HG03139 (cell line): Measurements from ENCODE around the gene LILRB4.
"Not testable (repeated sequence)": the region's sequence is repeated elsewhere in the genome, so short reads cannot be mapped to it uniquely, and the experiment has no call there.

Experiments
- ATAC-seq: cut with Tn5 transposase; IDR thresholded peaks from one replicate; pipeline ENCODE4 v1.9.1; 2021; ENCODE audit not compliant: unreplicated experiment

The LILRB4 gene

DNA sequence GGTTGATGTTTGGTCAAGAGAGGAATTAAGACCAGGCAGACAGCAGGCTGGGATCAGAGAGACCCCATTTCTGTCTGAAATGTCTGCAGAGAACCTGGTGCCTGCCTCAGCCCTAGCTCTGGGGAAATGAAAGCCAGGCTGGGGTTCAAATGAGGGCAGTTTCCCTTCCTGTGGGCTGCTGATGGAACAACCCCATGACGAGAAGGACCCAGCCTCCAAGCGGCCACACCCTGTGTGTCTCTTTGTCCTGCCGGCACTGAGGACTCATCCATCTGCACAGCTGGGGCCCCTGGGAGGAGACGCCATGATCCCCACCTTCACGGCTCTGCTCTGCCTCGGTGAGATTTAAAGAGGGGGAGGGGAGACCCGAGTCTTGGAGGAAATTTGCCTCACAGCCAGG, at the start of gene LILRB4:
TSS of gene LILRB4 (plus strand) at position 256 of the 400 bp plus-strand sequence. CDS start at position 305, 49 bp downstream.
- ATAC-seq, result no peak

DNA sequence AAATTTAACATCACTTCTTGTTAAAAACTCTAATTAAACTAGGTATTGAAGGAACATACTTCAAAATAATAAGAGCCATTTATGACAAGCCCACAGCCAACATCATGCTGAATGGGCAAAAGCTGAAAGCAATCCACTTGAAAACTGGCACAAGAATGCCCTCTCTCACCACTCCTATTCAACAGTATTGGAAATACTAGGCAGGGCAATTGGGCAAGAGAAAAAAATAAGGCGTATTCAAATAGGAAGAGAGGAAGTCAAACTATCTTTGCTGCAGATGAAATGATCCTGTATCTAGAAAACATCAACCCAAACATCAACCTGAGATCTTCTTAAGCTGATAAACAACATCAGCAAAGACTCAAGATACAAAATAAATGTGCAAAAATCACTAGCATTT, 48.1 kb upstream of the LILRB4 start:
- ATAC-seq, result no peak

DNA sequence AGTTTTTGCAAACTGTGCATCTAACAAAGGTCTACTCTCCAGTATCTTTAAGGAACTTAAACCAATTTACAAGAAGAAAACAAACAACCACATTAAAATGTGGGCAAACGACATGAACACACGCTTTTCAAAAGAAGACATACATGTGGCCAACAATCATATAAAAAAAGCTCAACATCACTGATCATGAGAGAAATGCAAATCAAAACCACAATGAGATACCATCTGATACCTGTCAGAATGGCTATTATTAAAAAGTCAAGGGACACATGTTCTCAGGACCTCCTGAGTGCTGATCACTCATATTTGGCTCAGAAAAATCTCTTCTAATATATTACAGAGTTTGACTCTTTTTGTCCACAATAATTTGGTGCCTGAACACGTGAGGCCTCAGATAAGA, 46.7 kb upstream of the LILRB4 start:
- no peak for ATAC-seq

DNA sequence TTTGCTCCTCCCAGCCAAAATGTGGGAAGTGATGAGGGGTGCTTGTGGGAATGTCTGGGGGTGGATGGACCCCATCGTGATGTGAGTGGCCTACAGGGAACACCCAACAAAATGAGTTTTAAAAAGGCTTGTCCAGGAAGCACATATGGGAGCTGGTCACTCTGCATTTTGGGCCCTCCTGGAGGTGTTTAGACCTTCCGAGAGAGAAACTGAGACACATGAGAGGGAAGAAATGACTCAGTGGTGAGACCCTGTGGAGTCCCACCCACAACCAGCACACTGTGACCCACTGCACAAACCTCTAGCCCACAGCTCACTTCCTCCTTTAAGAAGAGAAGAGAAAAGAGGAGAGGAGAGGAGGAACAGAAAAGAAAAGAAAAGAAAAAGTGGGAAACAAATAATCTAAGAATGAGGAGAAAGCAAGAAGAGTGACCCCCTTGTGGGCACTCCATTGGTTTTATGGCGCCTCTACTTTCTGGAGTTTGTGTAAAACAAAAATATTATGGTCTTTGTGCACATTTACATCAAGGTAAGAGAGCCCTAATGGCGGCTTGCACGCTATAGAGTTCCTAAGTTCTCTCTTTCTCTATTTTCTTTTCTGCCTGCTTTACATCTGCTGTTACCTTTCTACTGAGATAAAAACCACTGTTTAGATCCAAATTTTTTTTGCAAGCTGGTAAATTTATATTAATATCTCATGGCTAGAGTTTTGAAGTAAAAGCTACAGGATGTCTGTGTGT, 45.8 kb upstream of the LILRB4 start:
- ATAC-seq, result no peak

DNA sequence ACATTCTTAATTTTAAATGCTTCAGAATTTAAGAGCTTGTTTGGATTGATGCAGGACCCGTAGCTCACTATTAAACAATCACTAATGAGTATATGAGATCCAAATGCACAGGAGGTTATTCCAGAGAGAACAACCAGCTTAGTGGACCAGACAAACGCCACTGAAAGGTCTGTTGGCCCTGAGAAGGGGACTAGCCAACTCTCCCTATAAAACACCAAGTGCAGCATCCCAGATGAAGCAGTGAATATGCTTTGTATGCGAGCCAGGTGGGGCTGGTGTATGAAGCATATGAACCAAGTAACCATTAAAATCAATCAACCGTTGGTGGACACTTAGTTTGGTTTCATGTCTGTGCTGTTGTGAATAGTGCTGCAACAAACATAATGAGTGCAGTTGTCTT, 42.3 kb upstream of the LILRB4 start:
- no peak for ATAC-seq

DNA sequence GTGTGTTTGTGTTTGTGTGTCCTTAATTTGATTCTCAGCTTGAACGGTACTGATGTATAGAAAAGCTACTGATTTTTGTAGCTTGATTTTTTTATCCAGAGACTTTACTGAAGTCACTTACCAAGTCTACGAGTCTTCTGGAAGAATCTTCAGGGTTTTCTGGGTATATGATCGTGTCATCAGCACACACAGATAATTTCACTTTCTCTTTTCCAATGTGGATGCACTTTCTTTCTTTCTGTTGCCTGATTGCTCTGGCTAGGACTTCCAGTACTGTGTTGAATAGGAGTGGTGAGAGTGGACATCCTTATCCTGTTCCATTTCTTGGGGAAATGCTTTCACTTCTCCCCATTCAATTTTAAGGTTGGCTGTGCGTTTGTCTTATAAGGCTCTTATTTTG, 40.4 kb upstream of the LILRB4 start:
- ATAC-seq, result no peak

DNA sequence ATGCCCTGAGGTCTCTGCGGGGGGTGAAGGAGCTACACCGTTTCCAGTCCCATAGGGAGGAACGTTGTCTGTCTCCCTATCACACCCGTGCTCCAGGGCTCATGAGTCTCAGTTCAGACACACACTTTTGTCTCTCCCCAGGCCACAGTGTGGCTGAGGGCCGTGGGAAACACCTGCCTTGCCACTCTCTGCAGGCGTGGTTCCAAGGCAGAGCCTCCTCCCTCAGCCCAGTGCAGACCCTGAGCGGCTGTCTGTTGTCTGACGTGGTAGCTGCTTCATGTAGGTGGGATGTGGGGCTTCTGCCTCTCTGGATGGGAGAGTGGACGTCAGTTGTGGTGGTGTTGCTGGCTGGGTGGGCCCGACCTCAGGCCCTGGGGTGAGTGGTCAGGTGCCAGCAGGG, 38.6 kb upstream of the LILRB4 start:
- ATAC-seq, result not testable (repeated sequence)

DNA sequence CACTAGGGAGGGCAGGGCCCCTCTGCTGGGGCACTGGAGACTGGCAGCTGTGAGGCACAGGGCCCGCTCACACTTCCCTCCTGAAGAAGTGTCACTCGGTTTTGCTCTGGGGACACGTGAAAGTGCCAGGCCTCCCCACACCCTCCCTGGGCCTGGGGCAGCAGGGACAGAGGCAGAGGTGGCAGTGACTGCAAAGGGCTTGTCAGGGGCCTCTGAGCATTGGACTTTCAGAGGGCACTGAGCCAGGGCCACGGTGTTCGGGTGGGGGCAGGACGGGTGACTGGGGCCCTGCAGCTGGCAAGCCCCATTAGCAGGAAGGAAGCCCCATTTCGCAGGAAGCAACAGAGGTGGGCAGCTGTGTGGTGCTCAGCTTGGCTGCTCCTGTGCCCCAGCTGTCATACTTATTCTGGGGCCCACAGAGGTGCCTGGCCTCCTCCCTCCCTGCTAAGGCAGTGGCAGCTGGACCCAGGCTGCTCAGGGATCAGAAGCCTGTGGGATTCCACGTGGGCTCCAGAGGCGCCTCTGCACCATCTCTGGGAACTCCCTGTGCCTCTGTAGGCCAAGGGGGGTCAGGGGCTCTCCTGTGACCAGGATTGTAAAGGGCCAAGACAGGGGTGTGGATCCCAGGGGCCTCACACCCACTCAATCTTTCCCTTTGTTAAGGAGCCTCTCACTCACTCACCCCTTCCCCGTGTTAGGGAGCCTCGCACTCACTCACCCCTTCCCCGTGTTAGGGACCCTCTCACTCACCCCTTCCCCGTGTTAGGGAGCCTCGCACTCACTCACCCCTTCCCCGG, 37.7 kb upstream of the LILRB4 start:
- not testable (repeated sequence) for ATAC-seq

DNA sequence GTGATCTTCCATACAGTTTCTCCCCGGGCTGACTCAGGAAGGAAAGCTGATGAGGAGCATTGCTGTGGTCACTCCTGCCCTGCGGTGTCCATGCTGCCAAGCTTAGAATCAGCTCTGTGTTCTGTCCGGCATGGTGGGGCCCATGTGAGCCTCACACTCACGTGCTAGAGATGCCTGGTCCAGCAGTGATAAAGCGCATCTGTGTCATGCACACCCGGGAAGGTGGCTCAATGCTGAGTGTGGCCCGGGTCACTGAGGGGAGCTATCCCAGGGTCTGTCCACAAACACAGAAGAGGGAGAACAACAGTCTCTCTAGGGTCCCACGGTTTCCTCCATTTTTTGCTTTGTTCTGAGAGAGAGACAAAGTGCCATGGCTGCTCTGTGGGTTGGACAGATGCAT, 36.0 kb upstream of the LILRB4 start:
- ATAC-seq, result no peak

DNA sequence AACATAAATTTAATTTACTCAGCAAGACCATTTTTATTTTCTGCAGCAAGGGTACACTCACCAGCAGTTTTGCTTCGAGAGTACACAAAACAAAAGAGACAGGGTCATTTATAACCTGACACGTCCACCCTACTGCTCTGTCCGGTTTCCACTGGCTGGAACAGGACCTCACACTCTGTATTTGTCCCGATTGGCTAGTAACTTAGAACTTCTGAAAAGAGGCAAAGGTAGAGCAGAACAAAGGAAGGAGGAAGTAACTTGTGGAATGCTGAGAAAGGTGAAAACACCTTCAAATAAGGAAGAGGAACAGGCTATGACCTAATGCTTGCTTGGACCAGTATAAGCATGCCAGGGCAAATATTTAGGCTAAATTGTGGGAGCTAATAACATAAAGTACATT, 34.9 kb upstream of the LILRB4 start:
- not testable (repeated sequence) for ATAC-seq

DNA sequence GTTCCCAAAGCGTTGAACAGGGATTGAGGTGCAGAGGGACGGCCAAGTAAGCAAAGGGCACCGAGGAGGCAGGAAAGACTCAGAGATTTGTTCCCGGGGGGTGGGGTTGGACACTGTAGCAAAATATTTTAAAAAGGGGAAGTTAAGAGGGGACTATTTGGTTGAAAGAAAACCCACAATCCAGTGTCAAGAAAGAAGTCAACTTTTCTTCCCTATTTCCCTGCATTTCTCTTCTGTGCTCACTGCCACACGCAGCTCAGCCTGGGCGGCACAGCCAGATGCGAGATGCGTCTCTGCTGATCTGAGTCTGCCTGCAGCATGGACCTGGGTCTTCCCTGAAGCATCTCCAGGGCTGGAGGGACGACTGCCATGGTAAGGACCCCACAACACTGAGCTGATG, 32.5 kb upstream of the LILRB4 start, which contains the start of gene LILRB1:
TSS of gene LILRB1 (plus strand) at position 223 of the 400 bp plus-strand sequence. CDS start 590 bp downstream, outside the sequence.
- not testable (repeated sequence) for ATAC-seq

DNA sequence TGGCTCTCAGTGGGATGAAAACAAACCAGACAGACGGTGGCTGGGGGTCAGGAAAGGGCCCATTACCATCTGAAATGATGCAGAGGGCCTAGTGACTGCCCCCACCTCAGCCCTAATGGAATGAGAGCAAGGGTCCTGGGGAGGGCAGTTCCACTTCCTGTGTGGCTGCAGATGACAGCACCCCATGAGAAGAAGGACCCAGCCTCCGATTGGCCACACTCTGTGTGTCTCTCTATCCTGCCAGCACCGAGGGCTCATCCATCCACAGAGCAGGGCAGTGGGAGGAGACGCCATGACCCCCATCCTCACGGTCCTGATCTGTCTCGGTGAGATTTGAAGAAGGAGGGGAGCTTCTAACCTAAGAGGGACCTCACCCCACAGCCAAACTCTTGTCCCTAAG, 32.0 kb upstream of the LILRB4 start:
- no peak for ATAC-seq

DNA sequence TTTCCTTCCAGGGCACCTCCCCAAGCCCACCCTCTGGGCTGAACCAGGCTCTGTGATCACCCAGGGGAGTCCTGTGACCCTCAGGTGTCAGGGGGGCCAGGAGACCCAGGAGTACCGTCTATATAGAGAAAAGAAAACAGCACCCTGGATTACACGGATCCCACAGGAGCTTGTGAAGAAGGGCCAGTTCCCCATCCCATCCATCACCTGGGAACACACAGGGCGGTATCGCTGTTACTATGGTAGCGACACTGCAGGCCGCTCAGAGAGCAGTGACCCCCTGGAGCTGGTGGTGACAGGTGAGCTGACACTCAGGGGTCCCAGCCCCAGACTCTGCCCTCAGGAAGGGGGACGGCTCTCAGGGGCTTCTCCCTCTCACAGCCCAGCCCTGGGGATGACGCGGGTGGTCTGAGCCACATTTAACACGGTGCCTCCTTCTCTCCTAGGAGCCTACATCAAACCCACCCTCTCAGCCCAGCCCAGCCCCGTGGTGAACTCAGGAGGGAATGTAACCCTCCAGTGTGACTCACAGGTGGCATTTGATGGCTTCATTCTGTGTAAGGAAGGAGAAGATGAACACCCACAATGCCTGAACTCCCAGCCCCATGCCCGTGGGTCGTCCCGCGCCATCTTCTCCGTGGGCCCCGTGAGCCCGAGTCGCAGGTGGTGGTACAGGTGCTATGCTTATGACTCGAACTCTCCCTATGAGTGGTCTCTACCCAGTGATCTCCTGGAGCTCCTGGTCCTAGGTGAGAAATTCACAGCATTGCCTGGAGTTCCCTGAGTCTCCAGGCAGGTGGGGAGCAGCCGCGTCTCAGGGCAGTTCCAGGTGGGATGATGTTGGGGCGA, 31.1 kb upstream of the LILRB4 start:
- ATAC-seq, result not testable (repeated sequence)

DNA sequence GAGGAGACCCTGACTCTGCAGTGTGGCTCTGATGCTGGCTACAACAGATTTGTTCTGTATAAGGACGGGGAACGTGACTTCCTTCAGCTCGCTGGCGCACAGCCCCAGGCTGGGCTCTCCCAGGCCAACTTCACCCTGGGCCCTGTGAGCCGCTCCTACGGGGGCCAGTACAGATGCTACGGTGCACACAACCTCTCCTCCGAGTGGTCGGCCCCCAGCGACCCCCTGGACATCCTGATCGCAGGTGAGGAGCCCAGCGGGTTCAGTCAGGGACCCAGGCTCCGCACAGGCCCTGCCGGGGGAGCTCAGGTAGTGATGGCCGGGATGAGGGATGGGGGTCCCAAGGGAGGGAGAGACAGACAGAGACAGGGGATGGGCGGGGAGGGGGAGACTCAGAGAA, 30.3 kb upstream of the LILRB4 start:
- ATAC-seq, result not testable (repeated sequence)

DNA sequence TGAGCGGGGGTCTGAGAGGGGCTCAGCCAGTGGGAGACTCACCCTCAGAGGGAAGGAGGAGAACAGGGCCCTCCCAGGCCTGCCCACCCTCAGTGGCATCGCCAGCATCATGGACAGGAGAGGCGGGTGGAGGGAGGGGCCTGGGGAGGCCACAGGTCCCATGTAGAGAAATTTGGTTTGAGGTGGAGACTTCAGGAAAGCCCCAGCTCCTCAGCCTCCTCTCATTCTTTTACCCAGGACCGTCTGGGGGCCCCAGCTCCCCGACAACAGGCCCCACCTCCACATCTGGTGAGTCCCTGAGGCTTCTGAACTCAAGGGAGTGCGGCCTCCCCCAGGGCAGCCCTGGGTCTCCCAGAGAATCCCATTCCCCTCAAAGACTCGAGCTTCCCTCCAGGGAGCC, 29.4 kb upstream of the LILRB4 start:
- no peak for ATAC-seq

DNA sequence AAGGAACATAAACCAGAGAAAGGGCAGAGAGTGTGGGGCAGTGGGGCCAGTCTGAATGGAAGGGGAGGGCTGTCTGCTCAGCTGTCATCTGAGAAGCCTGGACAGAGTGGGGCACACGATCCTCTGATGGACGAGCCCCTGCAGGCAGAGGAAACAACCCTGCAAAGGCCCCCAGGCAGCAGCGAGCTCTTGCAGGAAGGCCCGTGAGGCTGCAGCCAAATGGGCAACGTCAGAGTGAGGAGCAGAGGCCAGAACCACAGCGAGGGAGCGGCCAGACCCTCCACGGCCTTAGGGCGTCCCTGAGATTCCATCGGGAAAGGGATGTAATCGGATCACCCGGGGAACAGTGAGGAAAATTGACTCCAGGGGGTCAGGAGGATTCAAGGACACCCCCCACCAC, 26.7 kb upstream of the LILRB4 start:
- ATAC-seq, result not testable (repeated sequence)

DNA sequence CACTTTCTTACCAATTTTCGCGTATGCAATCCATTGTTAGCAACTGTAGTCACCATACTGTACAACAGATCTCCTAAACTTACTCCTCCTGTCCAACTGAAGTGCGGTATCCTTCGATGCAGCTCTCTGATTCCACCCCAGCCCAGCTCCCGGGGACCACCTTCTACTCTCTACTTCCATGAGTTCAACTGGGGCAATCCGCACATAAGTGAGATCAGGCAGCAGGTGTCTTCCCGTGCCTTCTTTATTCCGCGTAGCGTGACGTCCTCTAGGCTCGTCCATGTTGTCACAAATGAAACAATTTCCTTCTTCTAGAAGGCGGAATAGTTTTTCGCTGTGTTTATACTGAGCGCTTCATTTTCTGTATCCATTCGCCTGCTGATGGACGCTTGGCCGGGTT, 24.1 kb upstream of the LILRB4 start:
- no peak for ATAC-seq

DNA sequence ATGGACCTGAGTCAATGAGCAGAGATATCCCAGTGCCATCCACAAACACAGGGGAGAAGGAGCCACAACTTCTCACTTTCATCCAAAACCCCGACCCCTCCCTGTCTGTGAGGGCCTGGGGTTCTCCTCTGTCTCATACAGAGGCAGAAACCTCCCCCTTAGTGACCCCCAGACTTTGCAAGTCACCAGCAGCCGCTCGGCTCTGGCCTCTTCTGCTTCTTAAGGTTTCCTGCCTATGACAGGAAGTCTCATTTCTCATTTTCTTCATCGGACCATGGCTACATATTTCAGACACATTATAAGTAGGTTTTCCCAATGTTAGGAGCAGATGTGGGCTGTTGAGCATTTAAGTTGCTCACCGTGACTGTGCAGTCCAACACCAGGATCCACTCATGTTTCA, 19.8 kb upstream of the LILRB4 start:
- ATAC-seq, result not testable (repeated sequence)

DNA sequence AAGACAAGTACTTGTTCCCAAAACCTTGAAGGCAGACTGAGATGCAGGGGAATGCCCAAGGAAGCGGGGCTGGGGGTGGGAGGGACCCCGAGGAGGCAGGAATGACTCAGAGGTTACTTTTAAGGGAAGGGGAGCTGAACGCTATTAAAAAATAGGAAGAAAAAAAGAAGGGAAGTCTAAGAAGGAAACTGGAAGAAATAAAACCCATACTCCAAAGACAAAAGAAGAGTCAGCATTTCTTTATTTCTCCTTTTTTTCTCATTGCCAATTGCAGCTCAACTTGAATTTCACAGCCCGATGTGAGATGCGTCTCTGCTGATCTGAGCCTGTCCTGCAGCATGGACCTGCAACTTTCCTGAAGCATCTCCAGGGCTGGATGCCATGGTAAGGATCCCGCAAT, 19.2 kb upstream of the LILRB4 start:
- not testable (repeated sequence) for ATAC-seq

DNA sequence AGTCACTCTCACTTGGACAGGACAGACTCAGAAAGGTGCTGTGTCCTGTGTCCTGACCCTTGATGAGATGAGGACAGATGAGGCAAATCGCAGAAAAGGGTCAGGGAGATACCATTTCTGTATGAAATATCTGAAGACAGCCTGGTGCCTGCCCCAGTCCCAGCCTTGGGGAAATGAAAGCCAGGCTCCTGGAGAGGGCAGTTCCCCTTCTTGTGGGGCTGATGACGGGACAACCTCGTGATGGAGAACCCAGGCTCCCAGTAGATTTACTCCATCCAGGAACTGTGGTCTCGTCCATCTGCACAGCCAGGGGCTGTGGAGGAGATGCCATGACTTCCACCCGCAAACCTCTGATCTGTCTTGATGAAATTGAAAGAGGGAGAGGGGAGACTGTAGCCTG, 18.7 kb upstream of the LILRB4 start:
- no peak for ATAC-seq

DNA sequence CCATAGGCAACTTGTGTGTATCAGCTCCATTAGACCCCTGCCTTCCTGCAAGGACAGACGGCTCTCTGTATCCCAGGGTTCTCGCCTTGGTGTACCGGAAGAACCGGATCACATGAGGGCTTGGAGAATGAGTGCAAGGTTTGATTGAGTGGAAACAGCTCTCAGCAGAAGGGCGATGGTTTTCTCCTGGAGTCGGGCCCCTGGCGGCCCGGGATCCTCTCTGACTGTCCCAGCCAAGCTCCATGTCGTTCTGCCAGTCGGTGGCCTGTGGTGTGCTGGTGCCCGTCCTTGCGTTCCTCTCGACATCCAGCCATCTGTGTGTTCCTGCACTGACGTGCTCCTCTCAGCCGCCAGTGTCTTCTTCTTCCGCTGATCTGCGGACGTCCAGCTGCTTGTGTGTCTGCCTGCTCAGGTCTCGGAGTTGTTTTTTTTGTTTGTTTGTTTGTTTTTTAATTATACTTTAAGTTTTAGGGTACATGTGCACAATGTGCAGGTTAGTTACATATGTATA, 16.4 kb upstream of the LILRB4 start:
- no peak for ATAC-seq
